ENCODE data around the gene HS3ST5.

HS3ST5 gene

DNA sequence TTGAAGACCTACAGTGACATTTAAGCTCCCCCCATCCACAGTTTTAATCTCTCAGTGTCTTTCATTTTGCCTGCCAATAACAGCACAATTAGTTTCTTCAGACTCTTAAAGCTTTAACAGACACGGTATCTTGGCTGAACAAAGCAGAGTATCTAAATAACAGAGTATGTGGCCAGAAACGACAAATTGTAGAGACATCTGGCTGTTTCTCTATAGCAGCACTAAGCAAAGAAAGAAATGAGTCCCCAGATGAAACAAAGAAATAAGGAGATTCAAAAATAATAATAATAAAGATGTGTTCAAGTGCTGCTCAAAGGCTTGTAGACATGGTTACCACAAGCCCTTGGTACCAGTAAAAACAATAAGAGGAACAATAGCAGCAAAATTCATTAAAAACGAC is 274.1 kb downstream of the HS3ST5 start:
- Histone ChIP-seq H2AFZ (ENCODE audit: low read depth, low read length) (no peak overlapping the region), H2BK120ac (ENCODE audit: low read depth, low read length) (no peak overlapping the region), H2BK15ac (ENCODE audit: low read depth, poor library complexity, severe bottlenecking) (no peak overlapping the region), H3K4me2 (ENCODE audit: low read length, poor library complexity, severe bottlenecking) (no peak overlapping the region), H2BK12ac (ENCODE audit: low read length in 2 of 2) (no peak overlapping the region), H3K23ac (ENCODE audit: low read length in 2 of 2) (no peak overlapping the region), H2BK5ac (ENCODE audit: low read depth, low read length, poor library complexity, severe bottlenecking) (no peak overlapping the region), H2AK5ac (ENCODE audit: low read length, severe bottlenecking) (no peak overlapping the region), H3K9ac (ENCODE audit: low read length) (peak overlapping the region; percentile 58), H3K14ac (ENCODE audit: low read length in 2 of 2) (no peak overlapping the region), H3K4ac (ENCODE audit: low read depth in 1 of 2, low read length in 2 of 2) (no peak overlapping the region), H4K91ac (ENCODE audit: low read length) (no peak overlapping the region), H3K27me3 (ENCODE audit: control insufficient read depth in 1 of 2, insufficient read depth in 1 of 2, low read length in 2 of 2) (peaks cover 0 to 11% of the 10 kb centered on the region in 2 experiments), H3K9me3 (ENCODE audit: control insufficient read depth, low read length) (peaks cover 2% of the 10 kb centered on the region), H3K27ac (ENCODE audit: low read length, poor library complexity, severe bottlenecking) (no peak overlapping the region), H3K18ac (ENCODE audit: low read depth in 1 of 2, low read length in 2 of 2) (no peak overlapping the region), H3K79me1 (replicated peaks; ENCODE audit: low read length, poor library complexity, severe bottlenecking) (no peaks in the 10 kb centered on the region), H3K4me1 (ENCODE audit: control insufficient read depth, insufficient read depth, low read depth, low read length) (no peaks in the 10 kb centered on the region), H3K36me3 (ENCODE audit: control insufficient read depth in 1 of 2, insufficient read depth in 2 of 2, low read depth in 1 of 2, low read length in 2 of 2) (no peaks in the 10 kb centered on the region), H3K4me3 (ENCODE audit: insufficient read depth in 1 of 2, low read depth in 1 of 2, low read length in 2 of 2) (no peak overlapping the region), H4K8ac (ENCODE audit: low read length) (no peak overlapping the region)
- no peak for DNase-seq
- 95% methylated on average over 3 of the region's 3 CpGs for WGBS

DNA sequence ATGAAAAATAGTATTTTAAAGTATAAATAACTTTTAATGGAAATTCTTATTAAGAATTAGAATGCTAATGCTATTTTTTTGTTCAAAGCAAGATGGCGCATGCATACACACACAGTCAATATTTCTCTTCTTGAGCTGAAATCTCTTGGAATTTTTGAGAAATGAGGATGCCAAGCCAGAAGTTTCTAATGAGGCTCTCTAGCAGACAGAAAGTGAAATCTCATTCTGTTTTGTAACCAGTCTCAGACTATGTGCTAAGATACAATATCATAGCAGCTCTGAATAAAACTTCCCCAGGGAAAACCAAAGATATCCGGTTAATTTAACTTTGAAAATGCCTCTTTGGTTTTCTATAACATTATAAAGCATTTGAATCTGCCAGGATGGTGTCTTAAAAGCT is 274.7 kb downstream of the HS3ST5 start:
- no peak for DNase-seq
- H2BK12ac ChIP-seq (ENCODE audit: low read length in 2 of 2), result no peak overlapping the region
- H3K9me3 ChIP-seq (ENCODE audit: control insufficient read depth, low read length), result no peaks in the 10 kb centered on the region
- H2BK120ac ChIP-seq (ENCODE audit: low read depth, low read length), result no peak overlapping the region
- H4K8ac ChIP-seq (ENCODE audit: low read length), result no peak overlapping the region
- H3K4me1 ChIP-seq (ENCODE audit: control insufficient read depth, insufficient read depth, low read depth, low read length), result no peaks in the 10 kb centered on the region
- no peaks in the 10 kb centered on the region for H3K79me1 ChIP-seq (replicated peaks; ENCODE audit: low read length, poor library complexity, severe bottlenecking)
- H2BK15ac ChIP-seq (ENCODE audit: low read depth, poor library complexity, severe bottlenecking), result no peak overlapping the region
- WGBS, result 100% methylated on average over 1 of the region's 2 CpGs
- no peak overlapping the region for H3K23ac ChIP-seq (ENCODE audit: low read length in 2 of 2)
- H2BK5ac ChIP-seq (ENCODE audit: low read depth, low read length, poor library complexity, severe bottlenecking), result no peak overlapping the region
- no peak overlapping the region for H3K4me2 ChIP-seq (ENCODE audit: low read length, poor library complexity, severe bottlenecking)
- no peak overlapping the region for H3K4ac ChIP-seq (ENCODE audit: low read depth in 1 of 2, low read length in 2 of 2)
- peak overlapping the region; percentile 58 for H3K9ac ChIP-seq (ENCODE audit: low read length)
- no peak overlapping the region for H3K14ac ChIP-seq (ENCODE audit: low read length in 2 of 2)
- H3K4me3 ChIP-seq (ENCODE audit: insufficient read depth in 1 of 2, low read depth in 1 of 2, low read length in 2 of 2), result no peak overlapping the region
- H3K27me3 ChIP-seq (ENCODE audit: control insufficient read depth in 1 of 2, insufficient read depth in 1 of 2, low read length in 2 of 2), result peaks cover 0 to 11% of the 10 kb centered on the region in 2 experiments
- no peak overlapping the region for H3K27ac ChIP-seq (ENCODE audit: low read length, poor library complexity, severe bottlenecking)
- no peak overlapping the region for H3K18ac ChIP-seq (ENCODE audit: low read depth in 1 of 2, low read length in 2 of 2)
- H2AFZ ChIP-seq (ENCODE audit: low read depth, low read length), result no peak overlapping the region
- H2AK5ac ChIP-seq (ENCODE audit: low read length, severe bottlenecking), result no peak overlapping the region
- H4K91ac ChIP-seq (ENCODE audit: low read length), result no peak overlapping the region
- H3K36me3 ChIP-seq (ENCODE audit: control insufficient read depth in 1 of 2, insufficient read depth in 2 of 2, low read depth in 1 of 2, low read length in 2 of 2), result no peaks in the 10 kb centered on the region

DNA sequence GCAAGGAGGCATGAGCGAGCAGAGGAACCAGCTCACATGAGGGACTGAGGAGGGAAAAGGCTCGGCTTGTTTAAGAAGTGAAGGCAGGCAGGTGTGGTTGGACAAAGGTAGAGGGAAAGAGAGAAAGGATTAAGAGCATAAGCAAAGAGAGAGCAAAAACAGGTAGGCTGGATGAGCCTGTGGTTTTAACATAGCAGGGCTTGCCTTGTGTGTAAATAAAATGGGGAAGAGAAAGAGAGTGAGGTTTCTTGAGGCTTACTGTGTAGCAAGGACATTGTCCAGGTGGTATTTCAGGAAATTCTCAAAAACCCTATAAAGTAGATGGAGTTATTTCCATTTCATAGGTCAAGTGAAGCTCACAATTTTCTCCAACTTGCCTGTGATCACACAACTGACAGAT is 278.0 kb downstream of the HS3ST5 start:
- H3K18ac ChIP-seq (ENCODE audit: low read depth in 1 of 2, low read length in 2 of 2), result no peak overlapping the region
- DNase-seq, result no peak
- no peak overlapping the region for H2BK15ac ChIP-seq (ENCODE audit: low read depth, poor library complexity, severe bottlenecking)
- H3K79me1 ChIP-seq (replicated peaks; ENCODE audit: low read length, poor library complexity, severe bottlenecking), result no peaks in the 10 kb centered on the region
- H3K27ac ChIP-seq (ENCODE audit: low read length, poor library complexity, severe bottlenecking), result no peak overlapping the region
- no peak overlapping the region for H2BK120ac ChIP-seq (ENCODE audit: low read depth, low read length)
- H3K27me3 ChIP-seq (ENCODE audit: control insufficient read depth in 1 of 2, insufficient read depth in 1 of 2, low read length in 2 of 2), result peaks cover 0 to 11% of the 10 kb centered on the region in 2 experiments
- H3K9me3 ChIP-seq (ENCODE audit: control insufficient read depth, low read length), result no peaks in the 10 kb centered on the region
- WGBS, result 91% methylated on average over 2 of the region's 2 CpGs
- H4K8ac ChIP-seq (ENCODE audit: low read length), result no peak overlapping the region
- H3K23ac ChIP-seq (ENCODE audit: low read length in 2 of 2), result no peak overlapping the region
- no peak overlapping the region for H2BK12ac ChIP-seq (ENCODE audit: low read length in 2 of 2)
- no peaks in the 10 kb centered on the region for H3K4me1 ChIP-seq (ENCODE audit: control insufficient read depth, insufficient read depth, low read depth, low read length)
- H2AFZ ChIP-seq (ENCODE audit: low read depth, low read length), result no peak overlapping the region
- H4K91ac ChIP-seq (ENCODE audit: low read length), result no peak overlapping the region
- no peak overlapping the region for H2AK5ac ChIP-seq (ENCODE audit: low read length, severe bottlenecking)
- no peaks in the 10 kb centered on the region for H3K36me3 ChIP-seq (ENCODE audit: control insufficient read depth in 1 of 2, insufficient read depth in 2 of 2, low read depth in 1 of 2, low read length in 2 of 2)
- H3K4me2 ChIP-seq (ENCODE audit: low read length, poor library complexity, severe bottlenecking), result no peak overlapping the region
- H3K14ac ChIP-seq (ENCODE audit: low read length in 2 of 2), result no peak overlapping the region
- no peak overlapping the region for H3K4ac ChIP-seq (ENCODE audit: low read depth in 1 of 2, low read length in 2 of 2)
- no peak overlapping the region for H2BK5ac ChIP-seq (ENCODE audit: low read depth, low read length, poor library complexity, severe bottlenecking)
- no peak overlapping the region for H3K9ac ChIP-seq (ENCODE audit: low read length)
- H3K4me3 ChIP-seq (ENCODE audit: insufficient read depth in 1 of 2, low read depth in 1 of 2, low read length in 2 of 2), result no peak overlapping the region

DNA sequence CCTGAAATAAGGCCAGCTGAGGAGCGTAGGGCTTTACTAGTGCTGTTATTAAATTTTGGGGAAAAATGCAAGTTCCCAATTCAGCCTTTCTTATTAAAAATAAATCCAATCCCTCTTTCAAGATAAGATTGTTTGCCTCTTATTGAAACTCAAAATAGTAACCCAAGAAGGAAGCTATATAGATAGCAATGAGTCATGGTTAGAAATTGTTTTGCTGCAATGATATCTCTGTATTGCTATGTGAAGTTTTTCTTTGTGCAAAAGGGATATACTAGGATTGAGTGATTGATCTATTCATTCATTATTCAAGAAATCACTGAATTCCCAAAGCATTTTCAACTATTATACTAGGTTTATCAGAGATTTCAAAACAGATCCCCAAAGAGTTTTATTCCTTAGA is 278.9 kb downstream of the HS3ST5 start:
- Histone ChIP-seq H3K4me1 (ENCODE audit: control insufficient read depth, insufficient read depth, low read depth, low read length) (no peaks in the 10 kb centered on the region), H3K23ac (ENCODE audit: low read length in 2 of 2) (no peak overlapping the region), H3K27me3 (ENCODE audit: control insufficient read depth in 1 of 2, insufficient read depth in 1 of 2, low read length in 2 of 2) (peaks cover 0 to 11% of the 10 kb centered on the region in 2 experiments), H3K9me3 (ENCODE audit: control insufficient read depth, low read length) (no peaks in the 10 kb centered on the region), H2BK15ac (ENCODE audit: low read depth, poor library complexity, severe bottlenecking) (no peak overlapping the region), H3K4me3 (ENCODE audit: insufficient read depth in 1 of 2, low read depth in 1 of 2, low read length in 2 of 2) (no peak overlapping the region), H3K4ac (ENCODE audit: low read depth in 1 of 2, low read length in 2 of 2) (no peak overlapping the region), H3K36me3 (ENCODE audit: control insufficient read depth in 1 of 2, insufficient read depth in 2 of 2, low read depth in 1 of 2, low read length in 2 of 2) (no peaks in the 10 kb centered on the region), H3K9ac (ENCODE audit: low read length) (no peak overlapping the region), H3K79me1 (replicated peaks; ENCODE audit: low read length, poor library complexity, severe bottlenecking) (no peaks in the 10 kb centered on the region), H3K14ac (ENCODE audit: low read length in 2 of 2) (no peak overlapping the region), H2BK12ac (ENCODE audit: low read length in 2 of 2) (no peak overlapping the region), H4K8ac (ENCODE audit: low read length) (no peak overlapping the region), H3K18ac (ENCODE audit: low read depth in 1 of 2, low read length in 2 of 2) (no peak overlapping the region), H2BK120ac (ENCODE audit: low read depth, low read length) (no peak overlapping the region), H3K4me2 (ENCODE audit: low read length, poor library complexity, severe bottlenecking) (no peak overlapping the region), H2AFZ (ENCODE audit: low read depth, low read length) (no peak overlapping the region), H4K91ac (ENCODE audit: low read length) (no peak overlapping the region), H3K27ac (ENCODE audit: low read length, poor library complexity, severe bottlenecking) (no peak overlapping the region), H2AK5ac (ENCODE audit: low read length, severe bottlenecking) (no peak overlapping the region), H2BK5ac (ENCODE audit: low read depth, low read length, poor library complexity, severe bottlenecking) (no peak overlapping the region)
- DNase-seq, result no peak
- no CpG with 5 or more reads among the region's 1 CpG for WGBS
